ENCODE measurements around the gene ZBTB7C. TPM values are rescaled to one million over a fixed set of nuclear protein-coding genes. Genes with fewer than 3 reads are reported as not detected.

The ZBTB7C gene
- total RNA-seq, 1 donor from 2014 or later = 13.0 TPM

- DNase-seq (ENCODE audit: extremely low spot score, unreplicated experiment) = no peak
- no peak overlapping the region for H3K4me3 Mint-ChIP-seq
- H3K27ac Mint-ChIP-seq = no peak overlapping the region
- no peaks in the 10 kb centered on the region for H3K9me3 Mint-ChIP-seq
- no peaks in the 10 kb centered on the region for H3K27me3 Mint-ChIP-seq
- peaks cover 33% of the 10 kb centered on the region for H3K4me1 Mint-ChIP-seq (ENCODE audit: unreplicated experiment)
- no peaks in the 10 kb centered on the region for H3K36me3 Mint-ChIP-seq
- TF ChIP-seq CTCF (conservative IDR thresholded peaks at IDR 0.05) = no peak
These were observed 331.9 kb downstream of the ZBTB7C start for GRCh38 chr18:48077291-48077690.

DNA sequence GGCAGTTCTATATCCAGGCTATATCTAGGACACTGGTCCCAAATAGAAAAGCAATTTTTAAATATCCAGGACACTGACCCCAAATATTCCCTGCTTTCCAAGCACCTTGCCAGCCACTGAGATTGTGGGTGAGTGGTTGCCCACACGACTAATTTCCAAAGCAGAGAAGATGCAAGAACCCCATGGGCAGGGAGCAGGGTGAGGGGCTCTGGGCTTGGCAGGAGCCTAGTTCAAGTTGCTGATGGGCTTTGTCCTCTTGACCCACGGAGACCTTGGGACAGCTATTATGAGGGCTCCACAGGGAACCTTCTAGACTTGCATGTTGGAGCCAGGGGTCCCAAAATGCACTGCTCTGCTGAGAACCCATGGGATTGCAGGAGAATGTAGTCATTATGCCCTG is 332.7 kb downstream of the ZBTB7C start:
- H3K27ac Mint-ChIP-seq = no peak overlapping the region
- H3K36me3 Mint-ChIP-seq = no peaks in the 10 kb centered on the region
- H3K4me1 Mint-ChIP-seq (ENCODE audit: unreplicated experiment) = peaks cover 34% of the 10 kb centered on the region
- no peaks in the 10 kb centered on the region for H3K9me3 Mint-ChIP-seq
- no peak for DNase-seq (ENCODE audit: extremely low spot score, unreplicated experiment)
- TF ChIP-seq CTCF (conservative IDR thresholded peaks at IDR 0.05) = no peak
- H3K4me3 Mint-ChIP-seq = no peak overlapping the region
- H3K27me3 Mint-ChIP-seq = no peaks in the 10 kb centered on the region

GRCh38 chr18:48075707-48076093 is 333.5 kb downstream of the ZBTB7C start:
- Mint-ChIP-seq H3K9me3 (no peaks in the 10 kb centered on the region), H3K36me3 (no peaks in the 10 kb centered on the region), H3K27ac (no peak overlapping the region), H3K27me3 (no peaks in the 10 kb centered on the region), H3K4me1 (ENCODE audit: unreplicated experiment) (peaks cover 32% of the 10 kb centered on the region), H3K4me3 (no peak overlapping the region)
- DNase-seq (ENCODE audit: extremely low spot score, unreplicated experiment) = no peak
- TF ChIP-seq CTCF (conservative IDR thresholded peaks at IDR 0.05) = no peak

- peaks cover 26% of the 10 kb centered on the region for H3K4me1 Mint-ChIP-seq (ENCODE audit: unreplicated experiment)
- DNase-seq (ENCODE audit: extremely low spot score, unreplicated experiment) = no peak
- H3K4me3 Mint-ChIP-seq = no peak overlapping the region
- TF ChIP-seq CTCF (conservative IDR thresholded peaks at IDR 0.05) = no peak
- no peak overlapping the region for H3K27ac Mint-ChIP-seq
- no peaks in the 10 kb centered on the region for H3K9me3 Mint-ChIP-seq
- no peaks in the 10 kb centered on the region for H3K36me3 Mint-ChIP-seq
- no peaks in the 10 kb centered on the region for H3K27me3 Mint-ChIP-seq
These were observed 334.1 kb downstream of the ZBTB7C start for GRCh38 chr18:48074929-48075706.

DNA sequence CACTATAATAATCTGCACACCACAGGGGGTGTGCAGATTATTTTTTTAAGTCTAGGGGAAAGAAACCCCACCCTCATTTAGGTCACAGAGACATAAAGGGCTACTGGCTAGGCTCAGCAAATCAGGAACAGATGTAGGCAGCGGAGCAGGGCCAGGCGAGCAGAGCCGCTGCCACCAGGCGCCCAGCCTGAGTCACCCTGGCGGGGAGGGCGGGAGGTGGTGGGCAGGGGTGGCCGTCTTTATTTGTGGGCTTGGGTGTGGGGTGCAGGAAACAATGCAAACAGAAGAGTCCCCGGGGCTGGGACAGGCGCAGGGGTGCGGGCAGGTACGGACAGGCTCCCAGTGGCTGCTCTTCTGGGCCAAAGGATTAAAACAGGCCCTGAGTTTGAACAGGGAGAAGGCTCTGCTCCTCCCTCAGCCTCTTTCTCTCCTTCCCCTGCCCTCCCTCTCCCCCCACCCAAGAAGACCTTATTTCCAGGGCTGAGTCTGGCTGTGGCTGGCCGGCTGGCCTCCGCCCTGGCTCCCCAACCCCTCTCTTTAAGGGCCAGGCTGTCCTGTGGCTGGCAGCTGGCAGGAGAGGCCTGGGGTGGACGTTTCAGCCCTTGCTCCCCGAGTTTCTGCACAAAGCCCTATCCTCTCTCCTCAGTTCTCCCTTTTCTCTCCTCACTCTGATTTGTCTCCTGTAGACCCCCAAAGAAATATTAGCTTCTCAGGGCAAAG is 335.8 kb downstream of the ZBTB7C start:
- H3K27me3 Mint-ChIP-seq = no peaks in the 10 kb centered on the region
- no peaks in the 10 kb centered on the region for H3K36me3 Mint-ChIP-seq
- no peak for DNase-seq (ENCODE audit: extremely low spot score, unreplicated experiment)
- H3K4me3 Mint-ChIP-seq = no peak overlapping the region
- TF ChIP-seq CTCF (conservative IDR thresholded peaks at IDR 0.05) = no peak
- H3K27ac Mint-ChIP-seq = peak overlapping the region; percentile 20
- H3K4me1 Mint-ChIP-seq (ENCODE audit: unreplicated experiment) = peaks cover 26% of the 10 kb centered on the region
- no peaks in the 10 kb centered on the region for H3K9me3 Mint-ChIP-seq

Data from type B pancreatic cell (in vitro differentiated cells).